CD4-positive, alpha-beta T cell treated with Interleukin-1 beta for 1 hour (primary cell): ENCODE data around the gene FOXS1.
"Not testable (repeated sequence)": the region's sequence is repeated elsewhere in the genome, so short reads cannot be mapped to it uniquely, and the experiment has no call there.

Source experiments
- DNase-seq, 2 donors: peaks; one replicate each; pipeline ENCODE4 v3.0.0-alpha.2; 2020 to 2022

Gene FOXS1

DNA sequence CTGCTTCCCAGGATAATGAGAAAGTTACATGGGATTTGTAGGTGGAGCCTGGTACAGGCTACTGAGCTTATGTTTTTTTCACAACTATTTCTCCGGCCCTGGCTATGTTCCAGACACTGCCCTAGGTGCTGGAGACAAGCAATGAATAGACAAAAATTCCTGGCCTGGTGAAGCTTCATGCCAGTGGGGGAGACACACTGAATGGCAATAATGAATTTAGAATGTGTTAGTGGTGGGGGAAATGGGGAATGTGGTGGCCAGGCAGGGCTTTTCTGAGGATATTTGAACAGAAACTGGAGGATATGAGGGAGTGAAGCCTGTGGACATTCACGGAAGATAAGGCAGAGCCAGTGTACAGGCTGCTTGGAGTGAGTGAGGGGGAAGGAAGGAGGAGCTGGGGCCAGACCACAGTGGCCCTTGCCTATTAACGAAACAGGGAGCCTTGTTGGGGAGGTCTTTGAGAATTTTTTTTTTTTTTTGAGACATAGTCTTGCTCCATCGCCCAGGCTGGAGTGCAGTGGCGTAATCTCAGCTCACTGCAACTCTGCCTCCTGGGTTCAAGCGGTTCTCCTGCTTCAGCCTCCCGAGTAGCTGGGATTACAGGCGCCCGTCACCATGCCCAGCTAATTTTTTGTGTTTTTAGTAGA is 6.6 kb downstream of the FOXS1 start:
- no peak for DNase-seq

DNA sequence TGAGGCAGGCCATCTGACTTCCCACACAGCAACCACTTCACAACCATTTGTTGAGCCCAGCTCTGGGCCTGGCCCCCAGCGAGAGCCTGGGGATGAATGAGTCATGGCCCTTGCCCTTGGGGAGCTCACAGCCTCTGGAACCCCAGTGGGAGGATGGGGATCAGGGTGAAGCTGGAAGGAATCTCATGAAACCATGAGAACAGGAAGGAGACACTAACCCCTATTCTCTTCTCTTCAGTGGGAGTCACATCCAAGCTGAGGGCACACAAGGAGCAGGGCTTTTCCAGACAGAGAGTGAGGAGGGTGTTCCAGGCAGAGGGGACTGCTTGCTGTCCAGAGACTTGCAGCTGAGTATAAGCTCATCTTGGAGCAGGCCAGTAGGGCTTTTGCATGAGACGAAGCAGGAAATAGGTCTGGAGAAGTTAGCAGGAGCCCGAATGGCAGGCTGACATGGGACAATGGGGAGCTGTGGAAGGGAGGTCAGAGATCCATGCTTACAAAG is 7.5 kb downstream of the FOXS1 start:
- no peak for DNase-seq

DNA sequence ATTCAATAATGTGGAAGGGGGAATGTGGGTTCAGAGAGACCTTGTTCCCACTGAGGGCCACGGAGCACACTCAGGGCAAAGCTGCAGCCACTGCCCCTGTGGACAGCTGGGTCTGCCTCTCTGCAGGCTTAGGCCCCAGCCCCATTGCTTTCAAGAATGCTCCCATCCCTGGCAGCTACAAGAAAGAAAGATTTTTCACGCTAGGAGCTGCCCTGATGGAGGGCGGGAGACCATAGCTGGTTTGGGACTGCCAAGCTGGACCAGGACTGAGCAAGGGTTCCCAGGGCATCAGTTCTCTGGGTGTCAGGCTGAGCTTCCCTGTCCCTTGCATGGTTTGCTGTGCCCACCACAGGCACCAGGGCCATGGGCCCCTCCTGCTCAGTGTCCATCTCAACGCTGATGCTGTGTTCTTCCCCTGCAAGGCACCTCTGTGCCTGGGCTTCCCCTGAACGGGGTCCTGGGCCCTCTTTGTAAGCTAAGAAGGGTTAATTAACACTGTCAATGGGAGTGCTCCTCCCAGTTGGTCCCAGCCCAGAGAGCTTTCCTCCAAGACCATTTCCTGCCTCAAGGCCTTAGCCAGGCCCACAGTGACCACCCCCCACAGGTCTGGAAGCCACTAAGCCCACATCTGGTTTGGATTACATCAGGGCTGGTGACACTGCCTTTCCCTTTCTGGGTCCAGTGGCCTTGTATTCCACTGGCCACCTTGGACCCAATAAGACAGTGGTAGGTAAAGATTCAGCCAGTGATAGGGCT is 8.4 kb downstream of the FOXS1 start:
- no peak for DNase-seq

DNA sequence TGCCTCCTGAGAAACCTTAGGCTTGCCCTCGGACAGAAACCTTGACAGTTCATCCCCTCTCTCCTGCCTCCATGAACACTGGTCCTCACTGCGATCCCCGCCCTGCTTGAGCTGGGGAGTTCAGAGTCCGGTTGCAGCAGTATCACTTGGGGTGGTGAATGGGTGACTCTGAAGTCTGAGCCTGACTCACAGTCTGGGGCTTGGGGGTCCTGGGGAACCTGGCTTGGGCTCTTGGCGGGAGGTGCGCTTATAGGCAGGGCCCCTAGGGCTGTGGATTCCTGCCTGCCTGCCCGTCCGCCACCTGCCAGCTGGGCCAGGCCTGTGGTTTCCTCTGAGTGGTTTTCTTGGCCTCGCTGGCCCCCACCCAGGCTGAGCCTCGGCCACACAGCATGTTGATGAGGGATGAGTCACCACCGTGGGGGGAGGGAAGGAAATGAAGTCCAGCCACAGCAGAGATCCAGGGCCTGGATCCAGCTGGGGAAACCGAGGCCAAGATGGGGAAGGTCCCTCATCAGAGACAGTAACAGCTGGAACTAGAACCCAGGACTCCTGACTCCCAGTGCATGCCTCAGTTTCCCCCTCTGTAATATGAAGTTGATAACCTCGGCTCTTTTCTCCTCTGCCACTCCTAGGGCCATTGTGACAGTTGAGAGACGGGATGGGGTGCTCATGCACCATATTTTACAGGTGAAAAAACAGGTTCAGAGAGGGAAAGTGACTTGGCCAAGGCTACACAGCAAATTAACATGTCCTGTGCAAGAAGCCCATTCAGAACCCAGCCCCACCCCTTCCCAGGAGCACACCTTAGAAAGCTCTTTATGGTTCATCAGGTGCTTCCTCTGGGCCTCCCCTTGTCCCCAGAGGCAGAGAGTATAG is 9.2 kb downstream of the FOXS1 start:
- DNase-seq: peak; percentile 31 to 66

DNA sequence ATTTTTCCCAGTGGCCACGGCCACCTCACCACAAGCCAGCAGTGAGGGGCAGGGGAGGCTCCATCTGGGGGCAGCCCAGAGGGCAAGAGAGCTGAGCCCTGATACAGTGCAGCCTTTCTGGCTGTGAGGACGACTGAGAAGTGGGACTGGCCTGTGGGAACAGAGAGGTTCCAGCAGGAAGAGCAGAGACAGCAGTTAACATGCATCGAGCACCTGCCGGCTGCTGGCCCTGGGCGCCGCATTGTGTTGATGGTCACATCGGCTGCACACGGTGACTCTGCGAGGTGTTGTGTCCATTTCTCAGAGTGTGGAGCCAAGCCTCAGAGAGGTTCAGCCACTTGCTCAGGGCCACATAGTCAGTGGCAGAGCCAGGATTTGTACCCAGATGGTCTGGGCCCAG is 9.8 kb downstream of the FOXS1 start:
- no peak for DNase-seq

DNA sequence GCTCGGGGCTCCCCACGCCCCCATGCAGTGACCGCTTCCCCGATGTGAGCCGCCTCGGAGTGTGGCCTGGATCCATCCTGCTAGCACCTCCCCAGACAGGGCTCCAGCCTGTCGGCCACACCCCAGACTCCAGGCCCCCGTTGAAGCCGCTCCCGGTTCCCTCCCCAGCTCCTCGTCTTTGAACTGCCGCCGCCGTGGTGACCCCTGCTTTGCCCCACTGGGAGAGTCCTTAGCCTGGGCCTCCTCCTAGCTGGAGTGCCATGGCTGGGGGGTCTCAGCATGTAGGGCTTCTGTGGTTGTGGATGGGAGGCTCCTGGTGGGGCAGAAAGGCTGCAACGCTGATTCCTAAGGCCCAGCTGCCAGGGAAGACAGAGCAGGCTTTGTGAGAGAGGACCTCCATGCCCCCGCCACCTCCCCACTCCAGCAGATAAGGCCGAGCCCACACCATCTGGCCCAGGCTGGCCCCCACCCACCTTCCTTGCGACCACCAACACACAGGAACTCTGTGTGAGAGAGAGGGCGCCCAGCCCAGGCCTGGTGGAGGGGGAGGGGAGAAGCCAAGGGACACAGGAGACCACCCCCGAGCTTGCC is 11.4 kb downstream of the FOXS1 start:
- no peak for DNase-seq

DNA sequence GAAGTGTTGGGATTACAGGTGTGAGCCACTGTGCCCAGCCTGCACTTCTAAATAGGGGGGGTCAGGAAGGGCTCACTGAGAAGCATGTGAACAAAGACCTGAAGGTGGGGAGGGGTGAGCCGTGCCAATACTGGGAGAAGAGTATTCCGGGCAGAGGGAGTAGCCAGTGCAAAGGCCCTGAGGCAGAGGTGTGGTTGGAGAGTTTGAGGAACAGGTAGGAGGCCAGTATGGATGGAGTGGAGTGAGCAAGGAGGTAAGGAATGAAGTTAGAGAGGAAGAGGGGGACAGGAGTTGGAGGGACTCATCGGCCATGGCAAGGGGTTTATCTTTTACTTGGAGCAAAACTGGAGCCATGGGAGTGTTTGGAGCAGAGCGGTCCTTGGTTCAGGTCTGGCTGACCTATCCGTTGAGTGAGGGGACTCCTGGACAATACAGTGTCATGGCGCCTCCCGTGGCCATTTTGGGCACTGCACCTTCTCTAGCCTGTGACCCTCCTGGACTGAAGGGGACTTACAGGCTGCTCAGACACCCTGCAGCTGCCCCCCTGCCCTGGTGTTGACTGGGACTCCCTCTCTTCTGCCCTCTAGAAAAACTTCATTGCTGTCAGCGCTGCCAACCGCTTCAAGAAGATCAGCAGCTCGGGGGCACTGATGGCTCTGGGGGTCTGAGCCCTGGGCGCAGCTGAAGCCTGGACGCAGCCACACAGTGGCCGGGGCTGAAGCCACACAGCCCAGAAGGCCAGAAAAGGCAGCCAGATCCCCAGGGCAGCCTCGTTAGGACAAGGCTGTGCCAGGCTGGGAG is 12.1 kb downstream of the FOXS1 start:
- peak; percentile 44 to 49 for DNase-seq

DNA sequence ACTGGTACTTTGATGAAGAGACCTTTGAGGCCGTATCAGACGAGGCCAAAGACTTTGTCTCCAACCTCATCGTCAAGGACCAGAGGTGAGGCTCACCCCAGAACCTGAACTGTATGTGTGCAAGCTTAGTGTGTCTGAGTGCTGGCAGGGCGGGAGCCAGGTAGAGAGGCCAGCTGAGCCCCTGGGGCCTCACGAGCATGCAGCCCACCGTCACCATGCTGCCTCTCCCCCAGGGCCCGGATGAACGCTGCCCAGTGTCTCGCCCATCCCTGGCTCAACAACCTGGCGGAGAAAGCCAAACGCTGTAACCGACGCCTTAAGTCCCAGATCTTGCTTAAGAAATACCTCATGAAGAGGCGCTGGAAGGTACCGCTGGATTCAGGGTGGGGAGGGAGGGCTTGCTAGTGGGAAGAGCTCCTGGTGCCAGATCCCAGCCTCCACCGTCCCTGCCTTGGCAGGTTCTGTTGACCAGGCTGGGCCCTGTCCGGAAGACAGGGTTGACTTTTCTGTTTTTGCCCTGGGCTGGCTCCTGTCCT is 13.6 kb downstream of the FOXS1 start:
- DNase-seq: no peak

DNA sequence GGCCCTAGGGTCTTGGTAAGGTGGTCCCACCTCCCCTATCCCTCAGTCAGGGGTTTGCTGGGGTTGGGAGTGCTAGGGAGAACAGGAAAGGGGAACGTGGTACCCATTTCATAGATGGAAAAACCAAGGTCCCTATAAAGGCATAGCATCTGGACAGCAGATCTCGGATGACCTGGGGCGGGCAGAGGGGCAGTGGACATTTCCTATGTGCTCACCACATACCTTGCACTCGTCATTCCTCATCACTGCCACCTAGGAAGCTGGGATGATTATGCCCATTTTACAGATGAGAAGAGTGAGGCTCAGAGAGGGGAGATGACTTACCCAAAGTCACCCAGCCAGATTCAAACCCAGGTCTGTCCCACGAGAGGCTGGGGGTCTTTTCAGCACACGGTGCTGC is 14.2 kb downstream of the FOXS1 start:
- no peak for DNase-seq

DNA sequence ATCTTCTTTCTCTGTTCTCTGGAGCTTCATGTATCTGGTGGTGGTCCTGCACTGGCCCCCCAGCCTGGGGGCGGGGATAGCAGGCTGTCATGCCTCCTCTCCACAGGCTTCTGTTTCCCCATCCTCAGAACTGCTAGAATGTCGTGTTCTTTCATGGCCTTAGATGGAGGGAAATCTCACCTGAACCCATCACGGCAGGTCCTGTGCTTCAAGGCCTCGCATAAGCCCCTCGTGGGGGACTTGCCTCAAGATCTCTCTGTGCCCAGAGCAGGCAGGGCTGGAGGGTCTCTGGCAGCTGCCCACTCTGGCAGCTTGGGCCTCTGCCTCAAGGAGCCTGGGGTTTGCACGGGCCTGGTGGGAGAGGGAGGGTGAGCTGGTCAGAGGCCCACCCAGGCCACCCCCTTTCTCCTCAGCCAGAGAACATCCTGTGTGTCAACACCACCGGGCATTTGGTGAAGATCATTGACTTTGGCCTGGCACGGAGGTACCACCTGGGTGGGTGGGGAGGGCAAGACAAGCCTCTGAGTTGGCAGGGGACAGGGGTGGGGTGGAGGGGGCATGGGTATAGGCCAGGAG is 14.9 kb downstream of the FOXS1 start:
- no peak for DNase-seq

DNA sequence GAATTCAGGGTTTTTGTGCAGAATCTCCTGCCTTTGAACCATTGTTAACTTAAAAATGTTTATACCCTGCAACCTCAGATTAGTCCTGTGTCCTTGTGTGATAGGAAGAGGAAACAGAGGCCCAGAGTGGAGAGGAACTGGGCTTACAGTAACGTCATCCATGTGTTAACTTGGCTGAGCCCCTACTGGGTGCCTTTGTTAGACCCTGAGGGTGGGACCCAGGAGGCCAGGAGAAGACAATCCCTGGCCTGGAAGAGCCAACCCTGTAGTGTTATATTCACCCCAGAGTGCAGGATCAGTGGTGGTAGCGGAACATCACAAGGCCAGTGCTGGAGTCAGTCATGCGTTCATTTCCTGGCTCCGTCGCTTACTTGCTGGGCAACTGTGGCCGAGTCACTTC is 15.7 kb downstream of the FOXS1 start:
- DNase-seq: no peak

DNA sequence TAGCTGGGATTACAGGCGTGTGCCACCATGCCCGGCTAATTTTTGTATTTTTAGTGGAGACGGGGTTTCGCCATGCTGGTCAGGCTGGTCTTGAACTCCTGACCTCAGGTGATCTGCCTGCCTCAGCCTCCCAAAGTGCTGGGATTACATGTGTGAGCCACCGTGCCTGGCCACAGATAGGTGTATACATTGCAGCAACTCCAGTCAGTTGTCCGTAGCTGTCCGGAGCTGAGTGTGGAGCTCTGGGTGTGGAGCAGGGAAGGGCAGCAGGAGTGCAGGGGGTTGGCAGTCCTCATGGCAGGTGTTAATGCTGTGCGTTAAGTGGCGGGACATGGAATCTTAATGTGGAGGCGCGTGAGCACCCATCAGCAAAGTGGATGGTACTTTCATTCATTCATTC is 17.4 kb downstream of the FOXS1 start:
- not testable (repeated sequence) for DNase-seq

DNA sequence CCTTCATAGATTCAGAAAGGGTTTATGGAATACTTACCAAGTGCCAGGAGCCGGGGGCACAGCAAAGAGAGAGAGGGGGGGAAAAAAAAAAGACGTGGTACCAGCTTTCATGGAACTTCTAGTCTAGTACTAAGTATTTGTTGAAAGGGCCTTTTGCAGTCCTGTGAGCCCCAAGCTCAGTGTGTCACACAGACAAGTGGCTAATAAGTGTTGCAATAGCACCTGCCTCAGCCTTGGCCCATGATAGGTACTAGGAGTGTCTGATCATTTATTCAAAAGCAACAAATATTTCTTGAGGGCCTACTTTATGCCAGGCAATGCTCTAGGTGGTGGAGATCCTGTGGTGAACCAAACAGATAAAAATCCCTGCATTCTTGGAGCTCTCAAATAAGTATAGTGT is 18.3 kb downstream of the FOXS1 start:
- no peak for DNase-seq

DNA sequence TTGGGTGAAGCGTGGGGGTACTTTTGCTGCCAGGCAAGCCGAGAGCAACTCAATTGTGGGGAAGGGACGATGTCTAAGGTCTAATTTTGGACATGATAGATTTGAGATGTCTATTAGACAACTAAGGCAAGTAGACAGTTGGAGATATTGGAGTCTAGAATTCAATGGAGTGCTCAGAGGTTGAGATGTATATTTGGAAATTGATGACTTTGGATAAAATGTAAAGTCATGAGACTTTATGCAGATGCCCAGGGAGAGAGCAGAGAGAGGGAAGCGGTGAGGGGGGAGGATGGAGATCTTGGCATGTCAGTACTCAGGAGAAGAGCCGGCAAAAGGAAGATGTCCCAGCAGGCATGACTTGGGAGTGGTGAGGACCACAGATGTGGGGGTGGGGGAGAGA is 19.3 kb downstream of the FOXS1 start:
- no peak for DNase-seq

DNA sequence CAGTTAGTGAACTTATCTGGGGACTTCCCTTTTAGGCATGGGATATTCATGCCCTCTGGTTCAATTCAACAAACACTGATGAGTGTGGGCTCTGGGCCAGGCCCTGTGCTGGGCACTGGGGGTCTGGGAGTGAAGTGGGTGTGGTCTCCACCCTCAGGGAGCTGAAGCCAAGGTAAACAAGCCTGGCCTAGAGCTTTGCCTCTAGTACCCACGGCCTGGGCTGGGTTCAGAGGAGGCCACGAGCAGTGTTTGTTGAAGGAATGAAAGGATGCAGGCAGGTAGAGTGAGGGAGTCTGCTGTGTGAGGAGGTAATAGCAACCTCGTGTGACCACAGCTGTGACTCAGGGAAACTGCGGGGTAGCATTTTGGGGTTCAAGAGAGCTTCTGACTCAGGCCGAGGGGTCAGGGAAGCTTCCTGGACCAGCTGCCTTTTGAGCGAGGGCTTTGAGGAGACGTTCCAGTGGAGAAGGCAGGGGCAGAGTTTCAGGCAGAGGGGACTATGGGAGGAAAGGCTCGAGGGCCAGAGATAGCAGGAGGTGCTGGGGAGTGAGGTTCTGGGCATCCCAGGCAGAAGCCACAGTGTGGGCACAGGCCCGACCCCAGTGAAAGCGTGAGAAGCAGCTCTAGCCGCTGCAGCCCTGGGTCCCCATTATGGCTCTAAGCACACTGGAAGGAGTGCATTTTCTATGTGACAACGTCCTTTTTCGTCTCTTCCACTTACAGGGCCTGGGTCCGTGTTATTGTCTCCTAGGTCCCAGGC is 20.7 kb downstream of the FOXS1 start:
- DNase-seq: no peak

DNA sequence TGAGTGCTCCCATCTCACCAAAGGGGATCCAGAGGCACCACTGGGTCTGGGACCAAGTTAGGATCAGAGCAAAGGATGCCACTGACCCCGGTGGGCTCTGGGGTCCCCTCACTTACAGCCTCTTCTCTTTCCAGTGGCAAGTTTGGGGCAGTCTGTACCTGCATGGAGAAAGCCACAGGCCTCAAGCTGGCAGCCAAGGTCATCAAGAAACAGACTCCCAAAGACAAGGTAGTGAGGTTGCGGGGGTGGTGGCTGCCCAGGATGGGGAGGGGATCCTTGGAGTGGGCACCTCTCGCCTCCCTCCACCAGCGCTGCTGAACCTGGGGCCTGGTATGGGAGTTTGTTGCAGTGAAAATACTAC is 21.3 kb downstream of the FOXS1 start:
- DNase-seq: no peak

DNA sequence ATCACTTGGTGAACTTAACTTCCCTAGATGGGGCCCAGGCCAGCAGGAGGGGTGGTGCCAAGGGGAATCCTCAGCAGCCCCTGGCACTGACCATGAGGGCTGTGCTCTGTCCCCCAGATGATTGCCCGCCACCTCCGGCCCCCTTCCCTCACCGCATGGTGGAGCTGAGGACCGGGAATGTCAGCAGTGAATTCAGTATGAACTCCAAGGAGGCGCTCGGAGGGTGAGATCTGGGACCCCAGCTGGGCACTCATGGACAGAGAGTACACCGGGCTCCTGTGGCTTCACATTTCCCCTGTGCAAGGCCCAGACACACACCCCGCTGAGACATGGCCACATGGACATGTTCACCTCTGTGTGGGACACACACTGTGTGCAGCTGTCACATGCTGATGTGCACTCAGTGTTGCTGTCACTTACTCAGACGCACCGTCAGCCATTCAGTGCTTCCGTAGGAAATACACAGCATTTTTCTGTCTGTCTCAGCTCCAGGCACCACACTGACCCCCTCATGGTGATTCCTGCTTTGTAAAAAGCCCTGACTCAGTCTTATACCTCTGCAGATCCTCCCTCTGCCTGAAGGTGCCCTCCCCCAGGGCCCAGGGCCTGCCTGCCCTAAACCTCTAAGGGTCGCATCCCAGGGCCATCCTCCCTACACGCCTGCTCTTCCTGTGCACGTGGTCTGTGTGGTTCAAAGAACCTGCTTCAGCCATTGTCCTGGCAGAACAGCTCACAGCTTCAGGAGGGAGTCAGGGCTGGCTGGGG is 21.9 kb downstream of the FOXS1 start:
- no peak for DNase-seq

DNA sequence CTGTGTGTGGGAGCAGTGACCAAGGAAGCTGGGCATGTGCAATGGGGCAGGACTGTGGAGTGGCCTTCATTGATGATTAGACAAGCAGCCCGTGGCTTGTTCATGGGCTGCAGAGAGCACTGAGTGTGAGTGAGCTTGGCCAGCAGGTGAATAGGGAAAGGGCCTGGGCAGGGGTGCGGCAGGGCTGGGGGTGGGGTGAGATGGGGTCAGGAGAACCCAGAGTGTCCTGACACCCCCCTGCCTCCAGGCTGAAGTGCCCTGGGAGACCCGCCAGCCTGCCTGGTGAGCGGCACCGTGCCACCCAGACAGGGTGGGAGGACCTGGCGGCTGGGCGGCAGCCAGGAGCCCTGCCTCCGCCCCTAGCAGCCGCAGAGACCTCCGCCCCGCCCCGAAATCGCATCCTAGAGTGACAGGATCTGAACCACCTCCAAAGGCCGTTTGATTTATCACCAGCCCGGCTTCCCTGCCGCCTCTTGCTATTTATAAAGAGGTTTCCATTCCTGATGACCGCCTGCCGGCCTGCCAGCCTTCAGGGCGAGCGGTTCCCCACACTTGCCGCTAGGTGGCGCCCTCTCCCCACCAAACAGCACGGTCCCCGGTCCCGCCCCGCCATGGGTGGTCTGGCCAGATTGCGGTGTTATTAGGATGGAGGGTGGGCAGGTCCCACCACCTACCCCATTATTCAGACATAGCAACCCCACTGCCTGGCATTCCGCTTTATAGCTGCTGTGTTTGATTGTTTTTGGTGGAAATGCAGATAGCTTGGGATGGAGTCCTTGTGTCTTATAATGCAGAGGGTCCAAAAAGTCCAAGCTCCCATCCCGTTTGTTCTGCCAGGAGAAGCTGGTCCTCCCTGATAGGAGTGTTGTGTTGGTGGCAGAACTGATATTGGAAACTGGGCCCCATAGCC is 22.7 kb downstream of the FOXS1 start:
- DNase-seq: peak; percentile 68 to 70

DNA sequence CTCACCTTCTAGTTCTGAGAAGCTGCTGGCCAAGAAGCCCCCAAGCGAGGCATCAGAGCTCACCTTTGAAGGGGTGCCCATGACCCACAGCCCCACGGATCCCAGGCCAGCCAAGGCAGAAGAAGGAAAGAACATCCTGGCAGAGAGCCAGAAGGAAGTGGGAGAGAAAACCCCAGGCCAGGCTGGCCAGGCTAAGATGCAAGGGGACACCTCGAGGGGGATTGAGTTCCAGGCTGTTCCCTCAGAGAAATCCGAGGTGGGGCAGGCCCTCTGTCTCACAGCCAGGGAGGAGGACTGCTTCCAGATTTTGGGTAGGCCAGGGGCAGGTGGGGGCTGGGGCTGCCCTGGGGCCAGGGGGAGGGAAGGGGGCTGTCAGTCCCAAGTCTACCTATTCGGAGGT is 24.0 kb downstream of the FOXS1 start:
- DNase-seq: no peak
